HepG2 (cell line): ENCODE data around the gene TRPM5. TPM values are rescaled to one million over a fixed set of nuclear protein-coding genes. Genes with fewer than 3 reads are reported as not detected.

Experiments
- BCL6 ChIP-seq: IDR thresholded peaks from 2 replicates; pipeline ENCODE4 v1.6.1; 2016; ENCODE audit warnings: missing genetic modification reagents, missing compliant biosample characterization
- BRCA1 ChIP-seq: sonication (generic); formaldehyde crosslinking; IDR thresholded peaks from 2 replicates; pipeline ENCODE4 v1.4.0; 2020; ENCODE audit warnings: missing genetic modification reagents
- ERF ChIP-seq: IDR thresholded peaks from 2 replicates; pipeline ENCODE4 v1.6.1; 2018; ENCODE audit warnings: missing biosample characterization, missing genetic modification reagents
- GATAD2A ChIP-seq: IDR thresholded peaks from 2 replicates; pipeline ENCODE4 v1.6.1; 2016
- HNRNPL ChIP-seq: fragments of 200-400 bp; formaldehyde crosslinking; IDR thresholded peaks from 2 replicates; pipeline ENCODE4 v1.6.1; 2017; ENCODE audit warnings: mild to moderate bottlenecking, low read depth, low read length
- KLF13 ChIP-seq: sonication (generic); formaldehyde crosslinking; IDR thresholded peaks from 2 replicates; pipeline ENCODE4 v1.4.0; 2020; ENCODE audit warnings: mild to moderate bottlenecking, missing genetic modification reagents
- KMT2A ChIP-seq: sonication (generic); formaldehyde crosslinking; IDR thresholded peaks from 2 replicates; pipeline ENCODE4 v1.4.0; 2020; ENCODE audit warnings: missing genetic modification reagents
- MAF1 ChIP-seq: sonication (generic); formaldehyde crosslinking; IDR thresholded peaks from 2 replicates; pipeline ENCODE4 v1.5.0; 2020; ENCODE audit warnings: missing genetic modification reagents, borderline replicate concordance
- MAFF ChIP-seq: IDR thresholded peaks from 2 replicates; pipeline ENCODE4 v1.6.1; 2011; ENCODE audit warnings: low read depth, low read length, improper control_type of control experiment
- MYNN ChIP-seq: sonication (generic); formaldehyde crosslinking; IDR thresholded peaks from 2 replicates; pipeline ENCODE4 v1.4.0; 2020; ENCODE audit warnings: mild to moderate bottlenecking, low read depth, missing genetic modification reagents
- RAD21 ChIP-seq: fragments of 450-650 bp; formaldehyde crosslinking; IDR thresholded peaks from 2 replicates; pipeline ENCODE4 v1.5.0; 2020; ENCODE audit warnings: mild to moderate bottlenecking
- RBFOX2 ChIP-seq: fragments of 200-400 bp; formaldehyde crosslinking; IDR thresholded peaks from 2 replicates; pipeline ENCODE4 v1.6.1; 2017; ENCODE audit warnings: low read depth, mild to moderate bottlenecking, low read length
- ZNF251 ChIP-seq: sonication (generic); formaldehyde crosslinking; IDR thresholded peaks from 2 replicates; pipeline ENCODE4 v1.9.0; 2021; ENCODE audit warnings: mild to moderate bottlenecking, missing genetic modification reagents
- ZNF503 ChIP-seq: sonication (generic); formaldehyde crosslinking; IDR thresholded peaks from 2 replicates; pipeline ENCODE4 v1.4.0; 2020; ENCODE audit warnings: missing genetic modification reagents
- ZNF879 ChIP-seq: sonication (generic); formaldehyde crosslinking; IDR thresholded peaks from 2 replicates; pipeline ENCODE4 v1.8.1; 2023; ENCODE audit warnings: missing genetic modification reagents
- polyA plus RNA-seq, 8 experiments: library from polyadenylated mRNA; depleted of rRNA in 3 of 8; stranded (reverse) in 7 of 8; unstranded in 1 of 8; fragments of >200 nt; fragmentation: Illumina TruSeq in 4 of 8; extraction: Trizol in 4 of 8; gene quantifications; 2 replicates each; pipeline versions ENCODE4 v1.2.1 to v1.2.3, GENCODE V29; 2011 to 2016; ENCODE audit warnings: low read depth in 4 of 8, missing spikeins in 1 of 8, mixed read lengths in 1 of 8; ENCODE audit not compliant: insufficient read depth in 1 of 8
- total RNA-seq, 5 experiments: library from RNA; depleted of rRNA; stranded (reverse); fragments of >200 nt; fragmentation: Illumina TruSeq; extraction: Trizol; gene quantifications; 2 replicates each; pipeline ENCODE4 v1.2.3, GENCODE V29; 2016; ENCODE audit warnings: low read depth in 1 of 5
- TF ChIP-seq, protein P1 (sequence below): sonication (generic); formaldehyde crosslinking; IDR thresholded peaks from 2 replicates; pipeline ENCODE4 v1.4.0; 2020; ENCODE audit warnings: missing genetic modification reagents, mild to moderate bottlenecking, borderline replicate concordance
- TF ChIP-seq, protein P2 (sequence below): sonication (generic); formaldehyde crosslinking; IDR thresholded peaks from 2 replicates; pipeline ENCODE4 v1.5.0; 2020; ENCODE audit warnings: missing genetic modification reagents
- TF ChIP-seq, protein P3 (sequence below): IDR thresholded peaks from 2 replicates; pipeline ENCODE4 v1.6.1; 2012; ENCODE audit warnings: low read length, improper control_type of control experiment
- TF ChIP-seq, protein P4 (sequence below): sonication (generic); formaldehyde crosslinking; conservative IDR thresholded peaks from 2 replicates; pipeline ENCODE4 v1.4.0; 2020; ENCODE audit warnings: mild to moderate bottlenecking, missing genetic modification reagents, moderate library complexity

The TRPM5 gene
- total and polyA plus RNA-seq, 2 of the 13 experiments (the other 11 are each of a cell fraction or from before 2014, with no cell fraction given) = 0.12 TPM; not detected in 1

DNA sequence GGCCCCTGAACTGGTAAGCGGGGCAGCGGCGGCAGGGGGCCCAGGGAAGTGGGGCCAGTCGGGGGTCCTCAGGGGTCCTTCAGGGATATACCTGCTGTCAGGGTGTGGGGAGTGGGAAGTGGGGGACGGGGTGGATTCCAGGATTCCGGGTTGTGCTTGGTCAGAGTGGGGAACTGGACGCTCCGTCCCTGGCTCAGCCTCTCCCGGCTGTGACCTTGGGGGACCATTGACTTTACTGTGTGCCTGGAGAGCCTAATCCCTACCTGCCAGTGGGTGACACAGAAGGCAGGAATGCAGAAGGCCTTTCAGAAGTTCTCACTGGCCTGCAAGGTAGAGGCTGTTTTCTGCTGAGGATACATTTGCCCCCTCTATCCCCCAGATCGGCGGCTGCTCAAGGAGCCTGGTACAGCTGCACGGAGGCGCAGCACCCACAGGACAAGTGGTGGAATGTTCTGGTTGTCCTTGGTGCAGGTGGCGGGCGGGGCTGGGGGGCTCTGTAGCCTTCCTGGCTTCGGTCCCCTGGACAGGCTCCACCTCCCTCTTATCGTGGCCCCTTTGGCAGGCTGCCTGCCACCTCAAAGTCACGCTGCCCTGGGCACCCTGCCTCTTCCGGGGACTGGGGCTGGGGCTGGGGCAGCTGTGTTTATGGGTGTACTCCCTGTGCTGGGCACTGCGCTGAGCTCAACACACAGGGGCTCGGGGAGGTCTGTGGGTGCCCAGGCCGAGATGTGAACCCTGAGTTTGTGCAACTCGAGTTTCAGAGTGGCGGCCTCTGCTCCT lies 18.9 kb upstream of the TRPM5 start (continued):
- TF ChIP-seq, protein P1, sequence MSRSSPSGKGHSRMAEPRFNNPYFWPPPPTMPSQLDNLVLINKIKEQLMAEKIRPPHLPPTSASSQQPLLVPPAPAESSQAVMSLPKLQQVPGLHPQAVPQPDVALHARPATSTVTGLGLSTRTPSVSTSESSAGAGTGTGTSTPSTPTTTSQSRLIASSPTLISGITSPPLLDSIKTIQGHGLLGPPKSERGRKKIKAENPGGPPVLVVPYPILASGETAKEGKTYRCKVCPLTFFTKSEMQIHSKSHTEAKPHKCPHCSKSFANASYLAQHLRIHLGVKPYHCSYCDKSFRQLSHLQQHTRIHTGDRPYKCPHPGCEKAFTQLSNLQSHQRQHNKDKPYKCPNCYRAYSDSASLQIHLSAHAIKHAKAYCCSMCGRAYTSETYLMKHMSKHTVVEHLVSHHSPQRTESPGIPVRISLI (CRISPR knock-in tag) = no peak
- TF ChIP-seq GATAD2A (CRISPR knock-in tag) (peak; percentile 27; the same call in 1 of the 2 replicates), ZNF251 (CRISPR knock-in tag) (no peak), KMT2A (CRISPR knock-in tag) (no peak), ZNF503 (CRISPR knock-in tag) (no peak), MAFF (no peak), ZNF879 (CRISPR knock-in tag) (no peak), ERF (CRISPR knock-in tag) (no peak), BCL6 (CRISPR knock-in tag) (no peak), MAF1 (CRISPR knock-in tag) (no peak), RBFOX2 (no peak), MYNN (CRISPR knock-in tag) (no peak), RAD21 (no peak), KLF13 (CRISPR knock-in tag) (no peak), HNRNPL (peak; percentile 86), BRCA1 (CRISPR knock-in tag) (no peak)
- TF ChIP-seq, protein P2, sequence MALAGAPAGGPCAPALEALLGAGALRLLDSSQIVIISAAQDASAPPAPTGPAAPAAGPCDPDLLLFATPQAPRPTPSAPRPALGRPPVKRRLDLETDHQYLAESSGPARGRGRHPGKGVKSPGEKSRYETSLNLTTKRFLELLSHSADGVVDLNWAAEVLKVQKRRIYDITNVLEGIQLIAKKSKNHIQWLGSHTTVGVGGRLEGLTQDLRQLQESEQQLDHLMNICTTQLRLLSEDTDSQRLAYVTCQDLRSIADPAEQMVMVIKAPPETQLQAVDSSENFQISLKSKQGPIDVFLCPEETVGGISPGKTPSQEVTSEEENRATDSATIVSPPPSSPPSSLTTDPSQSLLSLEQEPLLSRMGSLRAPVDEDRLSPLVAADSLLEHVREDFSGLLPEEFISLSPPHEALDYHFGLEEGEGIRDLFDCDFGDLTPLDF = no peak
- TF ChIP-seq, protein P3, sequence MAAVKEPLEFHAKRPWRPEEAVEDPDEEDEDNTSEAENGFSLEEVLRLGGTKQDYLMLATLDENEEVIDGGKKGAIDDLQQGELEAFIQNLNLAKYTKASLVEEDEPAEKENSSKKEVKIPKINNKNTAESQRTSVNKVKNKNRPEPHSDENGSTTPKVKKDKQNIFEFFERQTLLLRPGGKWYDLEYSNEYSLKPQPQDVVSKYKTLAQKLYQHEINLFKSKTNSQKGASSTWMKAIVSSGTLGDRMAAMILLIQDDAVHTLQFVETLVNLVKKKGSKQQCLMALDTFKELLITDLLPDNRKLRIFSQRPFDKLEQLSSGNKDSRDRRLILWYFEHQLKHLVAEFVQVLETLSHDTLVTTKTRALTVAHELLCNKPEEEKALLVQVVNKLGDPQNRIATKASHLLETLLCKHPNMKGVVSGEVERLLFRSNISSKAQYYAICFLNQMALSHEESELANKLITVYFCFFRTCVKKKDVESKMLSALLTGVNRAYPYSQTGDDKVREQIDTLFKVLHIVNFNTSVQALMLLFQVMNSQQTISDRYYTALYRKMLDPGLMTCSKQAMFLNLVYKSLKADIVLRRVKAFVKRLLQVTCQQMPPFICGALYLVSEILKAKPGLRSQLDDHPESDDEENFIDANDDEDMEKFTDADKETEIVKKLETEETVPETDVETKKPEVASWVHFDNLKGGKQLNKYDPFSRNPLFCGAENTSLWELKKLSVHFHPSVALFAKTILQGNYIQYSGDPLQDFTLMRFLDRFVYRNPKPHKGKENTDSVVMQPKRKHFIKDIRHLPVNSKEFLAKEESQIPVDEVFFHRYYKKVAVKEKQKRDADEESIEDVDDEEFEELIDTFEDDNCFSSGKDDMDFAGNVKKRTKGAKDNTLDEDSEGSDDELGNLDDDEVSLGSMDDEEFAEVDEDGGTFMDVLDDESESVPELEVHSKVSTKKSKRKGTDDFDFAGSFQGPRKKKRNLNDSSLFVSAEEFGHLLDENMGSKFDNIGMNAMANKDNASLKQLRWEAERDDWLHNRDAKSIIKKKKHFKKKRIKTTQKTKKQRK = no peak
- TF ChIP-seq, protein P4, sequence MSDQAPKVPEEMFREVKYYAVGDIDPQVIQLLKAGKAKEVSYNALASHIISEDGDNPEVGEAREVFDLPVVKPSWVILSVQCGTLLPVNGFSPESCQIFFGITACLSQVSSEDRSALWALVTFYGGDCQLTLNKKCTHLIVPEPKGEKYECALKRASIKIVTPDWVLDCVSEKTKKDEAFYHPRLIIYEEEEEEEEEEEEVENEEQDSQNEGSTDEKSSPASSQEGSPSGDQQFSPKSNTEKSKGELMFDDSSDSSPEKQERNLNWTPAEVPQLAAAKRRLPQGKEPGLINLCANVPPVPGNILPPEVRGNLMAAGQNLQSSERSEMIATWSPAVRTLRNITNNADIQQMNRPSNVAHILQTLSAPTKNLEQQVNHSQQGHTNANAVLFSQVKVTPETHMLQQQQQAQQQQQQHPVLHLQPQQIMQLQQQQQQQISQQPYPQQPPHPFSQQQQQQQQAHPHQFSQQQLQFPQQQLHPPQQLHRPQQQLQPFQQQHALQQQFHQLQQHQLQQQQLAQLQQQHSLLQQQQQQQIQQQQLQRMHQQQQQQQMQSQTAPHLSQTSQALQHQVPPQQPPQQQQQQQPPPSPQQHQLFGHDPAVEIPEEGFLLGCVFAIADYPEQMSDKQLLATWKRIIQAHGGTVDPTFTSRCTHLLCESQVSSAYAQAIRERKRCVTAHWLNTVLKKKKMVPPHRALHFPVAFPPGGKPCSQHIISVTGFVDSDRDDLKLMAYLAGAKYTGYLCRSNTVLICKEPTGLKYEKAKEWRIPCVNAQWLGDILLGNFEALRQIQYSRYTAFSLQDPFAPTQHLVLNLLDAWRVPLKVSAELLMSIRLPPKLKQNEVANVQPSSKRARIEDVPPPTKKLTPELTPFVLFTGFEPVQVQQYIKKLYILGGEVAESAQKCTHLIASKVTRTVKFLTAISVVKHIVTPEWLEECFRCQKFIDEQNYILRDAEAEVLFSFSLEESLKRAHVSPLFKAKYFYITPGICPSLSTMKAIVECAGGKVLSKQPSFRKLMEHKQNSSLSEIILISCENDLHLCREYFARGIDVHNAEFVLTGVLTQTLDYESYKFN = 0 out of 2 replicates have a peak, but pooled peaks have one; percentile 15
